ENCODE results near the gene SEMA4D.

The SEMA4D gene

GRCh38 chr9:89500008-89500407, 2.1 kb upstream of the SEMA4D start:
- DNase-seq (ENCODE audit: low read depth), result no peak

- no peak for DNase-seq (ENCODE audit: low read depth)
Measured at GRCh38 chr9:89498852-89499480, 1.1 kb upstream of the SEMA4D start.

DNA sequence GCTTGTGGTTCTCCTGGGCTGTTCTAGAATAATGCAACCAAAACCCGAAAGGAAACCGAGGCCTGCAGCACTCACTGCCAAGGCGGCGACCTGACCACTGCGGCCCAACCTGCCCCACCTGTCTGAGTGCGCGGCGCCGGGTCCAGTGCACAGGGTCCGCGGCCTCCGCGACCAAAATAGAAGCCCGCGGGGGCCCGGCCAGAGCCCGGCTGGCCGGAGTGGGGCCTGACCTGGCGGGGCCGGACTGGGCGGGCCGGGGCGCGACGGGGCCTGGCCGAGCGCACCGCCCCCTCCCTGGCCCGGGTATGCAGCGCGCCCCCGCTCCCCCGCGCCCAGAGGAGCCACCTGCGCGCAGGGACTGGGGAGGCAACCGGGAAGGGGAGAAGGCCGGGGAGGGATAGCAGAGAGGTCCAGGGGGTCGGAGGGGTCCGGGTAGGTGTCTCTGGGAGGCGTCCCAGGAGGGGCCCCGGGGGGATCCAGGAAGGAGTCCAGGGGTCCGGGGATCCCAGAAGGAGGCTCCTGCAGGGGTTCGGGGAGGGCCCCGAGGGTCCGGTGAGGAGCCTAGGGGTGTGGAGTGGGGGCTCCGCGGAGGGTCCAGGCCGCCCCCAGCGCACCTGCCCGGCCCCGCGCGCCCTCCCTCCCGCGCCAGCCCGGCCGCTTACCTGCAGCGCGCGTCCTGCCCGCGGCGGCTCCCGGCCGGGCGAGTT, 503 bp downstream of the SEMA4D start:
- DNase-seq (ENCODE audit: low read depth), result no peak

DNA sequence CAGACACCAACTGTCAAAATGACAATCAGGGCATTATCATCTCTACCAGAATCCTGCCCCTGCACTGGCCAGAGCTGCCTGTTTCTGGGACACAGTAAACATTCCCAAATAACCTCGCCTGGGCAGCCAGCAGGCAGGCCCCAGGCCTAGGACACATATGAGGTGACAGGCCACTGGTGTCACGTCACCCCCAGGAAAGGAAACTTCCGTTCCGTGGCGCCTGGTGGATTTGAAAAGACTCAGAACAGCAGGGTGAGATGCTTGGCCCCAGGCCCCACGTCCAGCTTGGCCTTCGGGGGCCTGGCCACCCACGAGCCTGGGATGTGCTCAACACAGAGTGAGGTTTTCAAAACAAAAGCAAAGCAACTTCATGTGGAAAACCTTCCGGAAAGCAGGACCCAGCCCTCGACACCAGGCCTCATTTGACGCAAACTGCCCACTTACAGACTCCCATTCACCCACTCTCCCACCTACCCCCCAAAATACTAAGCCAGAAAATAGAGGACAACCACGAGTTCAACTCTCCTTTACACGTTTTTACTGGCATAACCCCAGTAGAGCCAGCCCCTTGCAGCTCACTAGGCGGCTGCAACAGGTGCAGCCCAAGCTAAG, 1.2 kb downstream of the SEMA4D start:
- DNase-seq (ENCODE audit: low read depth), result no peak

GRCh38 chr9:89495824-89496560, 1.9 kb downstream of the SEMA4D start:
- DNase-seq (ENCODE audit: low read depth), result no peak

GRCh38 chr9:89494199-89494598, 3.7 kb downstream of the SEMA4D start:
- DNase-seq (ENCODE audit: low read depth), result no peak

- DNase-seq (ENCODE audit: low read depth), result no peak
Measured at GRCh38 chr9:89493671-89494070, 4.2 kb downstream of the SEMA4D start.

DNA sequence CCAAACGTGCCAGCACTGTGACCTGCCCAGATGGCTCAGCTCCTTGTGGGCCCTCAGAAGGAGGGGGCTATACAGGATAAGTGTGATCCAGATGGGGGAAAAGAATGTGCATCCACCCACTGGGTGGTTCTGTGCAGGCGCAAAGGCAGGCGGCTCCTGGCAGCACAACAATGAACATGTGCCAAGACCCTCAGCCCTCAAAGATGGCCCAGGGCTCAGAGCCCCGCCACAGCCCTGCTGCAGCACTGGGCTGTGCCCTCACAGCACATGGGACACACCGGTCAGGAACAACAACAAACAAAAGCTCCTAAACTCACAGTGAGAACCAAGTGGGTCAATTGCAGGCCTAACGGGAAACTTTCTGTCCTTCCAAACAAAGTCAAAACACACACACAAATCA, 4.7 kb downstream of the SEMA4D start:
- DNase-seq (ENCODE audit: low read depth), result no peak

DNA sequence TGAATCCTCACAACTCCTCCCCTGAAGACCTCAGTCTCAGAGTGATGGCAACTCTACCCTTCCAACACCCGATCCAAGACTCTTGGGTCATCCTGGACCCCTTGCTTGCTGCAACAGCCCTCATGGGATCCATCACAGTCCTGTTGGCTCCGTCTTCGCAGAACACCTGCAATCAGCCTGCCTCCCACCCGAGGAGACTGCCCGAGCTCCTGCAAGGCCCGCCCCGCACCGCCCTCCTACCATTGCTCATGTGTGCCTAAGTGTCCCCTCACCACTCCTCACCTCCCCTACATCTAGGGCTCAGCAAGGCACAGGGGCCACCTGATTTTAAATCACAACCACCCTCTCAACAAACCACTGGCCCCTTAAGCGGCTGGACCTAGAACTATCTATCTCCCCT, 5.3 kb downstream of the SEMA4D start:
- no peak for DNase-seq (ENCODE audit: low read depth)

- DNase-seq (ENCODE audit: low read depth), result no peak
Measured at GRCh38 chr9:89491694-89492093, 6.2 kb downstream of the SEMA4D start.

DNA sequence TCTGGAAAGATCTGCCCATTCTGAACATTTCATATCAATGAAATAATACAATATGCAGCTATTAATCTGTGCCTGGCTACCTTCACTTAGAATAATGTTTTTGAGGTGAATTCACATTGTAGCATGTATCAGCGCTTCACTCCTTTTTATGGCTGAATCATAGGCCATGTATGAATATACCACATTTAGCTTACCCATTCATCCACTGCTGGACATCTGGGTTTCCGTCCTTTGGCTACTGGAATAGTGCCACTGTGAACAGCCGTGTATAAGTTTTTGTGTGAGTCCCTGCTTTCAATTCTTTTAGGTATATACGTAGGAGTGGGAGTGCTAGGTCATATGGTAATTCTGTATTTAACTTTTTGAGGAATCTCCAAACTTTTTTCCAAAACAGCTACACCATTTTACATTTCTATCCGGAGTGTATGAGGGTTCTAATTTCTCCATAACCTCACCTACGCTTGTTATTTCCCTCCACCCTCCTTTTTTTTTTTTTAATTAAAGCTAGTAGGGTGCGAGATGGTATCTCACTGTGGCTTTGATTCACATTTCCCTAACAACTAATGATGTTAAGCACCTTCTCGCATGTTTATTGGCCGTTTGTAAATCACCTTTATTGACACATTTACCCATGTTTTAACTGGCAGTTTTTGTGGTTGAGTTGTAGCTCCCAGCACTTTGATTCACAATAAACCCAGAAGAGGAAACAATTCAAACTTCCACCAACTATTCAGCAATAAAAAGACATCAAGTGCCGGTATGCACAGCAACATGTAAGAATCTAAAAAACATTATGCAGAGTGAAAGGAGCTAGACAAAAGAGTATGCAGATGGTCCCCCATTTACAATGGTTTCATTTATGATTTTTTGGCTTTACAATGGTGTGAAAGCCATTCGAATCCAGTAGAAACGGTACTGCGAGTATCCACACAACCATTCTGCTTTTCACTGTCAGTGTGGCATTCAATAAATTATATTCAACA, 8.1 kb downstream of the SEMA4D start:
- DNase-seq (ENCODE audit: low read depth), result no peak

GRCh38 chr9:89488936-89489335, 9.0 kb downstream of the SEMA4D start:
- DNase-seq (ENCODE audit: low read depth), result no peak

GRCh38 chr9:89488131-89488530, 9.8 kb downstream of the SEMA4D start:
- DNase-seq (ENCODE audit: low read depth), result no peak

GRCh38 chr9:89486681-89487080, 11.2 kb downstream of the SEMA4D start:
- no peak for DNase-seq (ENCODE audit: low read depth)

- peak; percentile 6 for DNase-seq (ENCODE audit: low read depth)
Measured at GRCh38 chr9:89484475-89485404, 13.2 kb downstream of the SEMA4D start.

DNA sequence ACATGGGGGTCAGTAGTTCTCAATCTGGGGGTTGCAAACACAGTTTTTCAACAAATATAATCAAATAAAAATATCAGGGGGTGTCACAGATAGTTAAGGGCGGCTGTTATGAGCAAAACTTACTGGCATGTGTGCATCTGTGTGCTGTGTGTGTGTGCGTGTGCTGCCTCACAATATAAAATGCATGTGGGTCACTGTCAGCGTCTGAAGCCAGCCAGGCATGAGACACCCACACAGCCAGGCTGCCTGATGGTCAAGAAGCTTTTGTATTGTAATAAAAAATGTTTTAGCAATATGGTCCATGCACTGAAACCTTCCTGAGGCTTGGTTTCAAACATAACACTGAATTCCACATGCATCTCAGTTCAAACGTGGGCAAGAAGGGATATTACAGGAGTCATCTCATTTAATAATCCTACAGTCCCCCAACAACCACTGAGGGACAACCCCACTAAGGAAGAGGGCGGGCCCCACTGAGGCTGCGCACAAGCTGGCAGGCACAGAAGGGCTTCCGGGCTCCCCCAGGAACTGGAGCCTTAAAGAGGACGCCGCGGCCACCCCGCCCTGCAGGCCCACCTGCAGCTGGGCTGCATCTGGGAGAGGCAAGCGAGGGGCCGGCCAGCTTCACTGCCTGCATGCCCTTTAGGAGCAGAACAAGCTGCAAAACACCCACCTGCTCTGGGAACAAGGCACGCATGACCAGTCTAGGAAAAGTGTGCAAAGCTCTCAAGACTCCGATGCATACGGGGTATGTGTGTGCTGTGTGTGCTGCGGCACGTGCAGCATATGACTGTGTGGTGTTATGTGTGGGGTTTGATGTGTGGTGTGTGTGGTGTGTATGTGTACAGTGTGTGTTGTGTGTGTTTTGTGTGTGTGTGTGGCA, 14.1 kb downstream of the SEMA4D start:
- no peak for DNase-seq (ENCODE audit: low read depth)

DNA sequence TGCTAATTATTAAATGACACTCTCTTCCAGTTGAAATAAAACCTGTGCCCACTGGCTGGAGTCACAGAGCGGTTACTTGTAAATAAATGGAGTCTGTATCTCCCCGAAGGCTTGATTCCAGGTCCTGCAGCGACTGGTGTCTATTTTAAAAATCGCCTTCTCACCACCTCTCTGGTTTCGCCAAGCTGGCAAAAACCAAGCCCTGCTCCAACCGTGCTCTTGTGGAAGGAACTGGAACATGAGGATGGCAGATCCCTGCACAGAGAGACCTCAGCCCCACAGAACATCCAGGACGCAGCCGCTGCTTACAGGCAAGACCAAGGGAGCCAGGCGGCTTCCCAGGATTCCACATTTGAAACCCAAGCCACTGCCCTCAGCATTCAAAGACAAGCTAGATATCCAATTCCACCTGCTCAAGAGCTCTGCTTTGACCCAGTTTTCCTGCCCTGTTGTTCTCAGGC, 15.0 kb downstream of the SEMA4D start:
- no peak for DNase-seq (ENCODE audit: low read depth)

DNA sequence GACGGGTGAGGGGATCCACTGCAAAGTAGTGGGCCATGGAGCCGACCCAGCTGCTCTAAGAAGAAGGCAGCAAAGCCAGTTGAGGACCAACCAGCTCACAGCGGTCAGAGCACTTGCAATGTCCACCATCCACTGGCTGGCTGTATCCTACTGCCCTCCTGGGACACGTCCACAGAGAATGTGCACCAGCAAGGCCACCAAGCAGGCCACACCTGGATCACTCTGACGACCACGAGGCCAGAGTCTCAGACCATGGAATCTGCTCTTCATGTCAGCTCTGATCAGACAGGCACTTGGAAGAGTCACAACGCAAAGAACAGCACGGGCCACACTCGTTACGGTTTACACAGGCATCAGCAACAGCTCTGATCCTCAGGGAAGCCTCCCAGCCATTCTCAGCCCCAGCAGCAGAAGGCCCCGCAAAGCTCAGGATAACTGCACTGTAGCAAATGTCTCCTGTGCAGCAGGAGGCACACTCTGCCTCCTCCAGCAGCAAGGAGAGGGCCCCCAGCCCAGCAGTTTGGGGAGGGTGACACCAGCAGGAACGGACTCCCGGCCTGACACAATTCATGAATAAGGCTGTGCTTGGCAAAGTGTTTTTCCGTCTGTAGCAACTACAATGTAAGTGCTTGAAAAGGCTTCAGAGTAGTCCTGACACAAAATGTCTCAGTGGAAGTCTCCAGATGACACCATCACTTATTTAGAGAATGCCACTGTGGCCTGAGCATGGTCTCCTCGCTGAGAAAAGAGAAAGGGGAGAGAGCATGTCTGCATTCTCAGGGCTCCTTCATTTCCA, 15.7 kb downstream of the SEMA4D start:
- no peak for DNase-seq (ENCODE audit: low read depth)

GRCh38 chr9:89481538-89481915, 16.4 kb downstream of the SEMA4D start:
- no peak for DNase-seq (ENCODE audit: low read depth)

All from amniotic epithelial cell (primary cell).